ENCODE data around the gene CLDN2. TPM values are rescaled to one million over a fixed set of nuclear protein-coding genes. Genes with fewer than 3 reads are reported as not detected.

The CLDN2 gene
- total RNA-seq, 1 experiment from 2014 or later = not detected

DNA sequence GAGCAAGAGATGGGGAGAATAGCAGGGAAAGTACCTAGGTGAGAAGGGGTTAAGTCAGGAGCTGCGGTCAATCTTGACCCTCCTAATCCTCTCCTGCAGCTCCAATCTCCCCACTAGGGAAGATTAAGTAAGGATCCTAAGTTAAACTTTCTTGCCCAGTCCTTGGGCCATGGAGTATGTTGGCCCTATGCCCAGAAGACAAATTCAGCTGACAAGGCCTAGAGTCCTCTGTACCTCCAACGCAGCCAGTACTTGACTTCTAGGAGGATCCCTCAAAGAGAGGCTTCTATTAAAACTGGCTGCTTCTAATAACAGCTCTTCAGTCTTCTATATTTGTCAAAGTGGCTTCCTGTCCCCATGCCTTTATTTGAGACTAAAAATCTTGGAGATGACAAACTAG is 1.4 kb downstream of the CLDN2 start:
- no peak for DNase-seq (ENCODE audit: low read depth)

DNA sequence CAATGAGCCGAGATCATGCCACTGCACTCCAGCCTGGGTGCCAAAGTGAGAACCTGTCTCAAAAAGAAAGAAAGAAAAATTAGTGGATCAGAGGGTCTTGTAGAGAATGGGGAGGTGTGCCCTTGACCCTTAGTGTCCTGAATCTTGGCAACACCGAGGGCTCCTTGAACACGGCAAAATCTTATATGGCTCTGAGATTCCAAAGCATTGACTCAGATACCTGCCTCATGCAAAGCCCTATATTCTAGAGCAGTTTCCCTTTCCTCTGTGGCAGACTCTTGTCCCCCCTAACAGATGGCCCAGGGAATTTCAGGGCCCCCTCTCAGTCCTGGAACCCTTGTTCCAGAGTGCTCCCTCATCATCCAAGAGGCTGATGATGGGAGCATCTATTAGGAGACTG is 6.8 kb downstream of the CLDN2 start:
- DNase-seq (ENCODE audit: low read depth) = no peak

DNA sequence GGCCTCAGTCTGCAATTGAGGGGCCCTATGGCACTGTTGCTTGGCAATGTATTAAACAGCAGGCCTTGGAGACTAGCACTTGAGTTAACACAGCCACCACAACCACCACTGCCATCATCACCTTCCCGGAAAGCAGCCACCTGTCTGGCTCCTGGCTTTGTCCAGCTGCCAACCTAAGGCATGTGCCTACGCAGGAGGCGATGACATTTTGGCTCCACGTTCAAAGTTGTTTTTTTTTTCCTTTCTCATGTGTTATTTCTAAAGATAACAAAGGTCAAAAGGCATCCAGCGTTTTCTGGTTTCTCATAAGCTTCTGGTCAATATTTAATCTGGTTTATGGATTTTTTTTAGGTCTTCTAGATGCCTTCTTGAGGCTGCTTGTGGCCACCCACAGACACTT is 7.5 kb downstream of the CLDN2 start:
- no peak for DNase-seq (ENCODE audit: low read depth)

DNA sequence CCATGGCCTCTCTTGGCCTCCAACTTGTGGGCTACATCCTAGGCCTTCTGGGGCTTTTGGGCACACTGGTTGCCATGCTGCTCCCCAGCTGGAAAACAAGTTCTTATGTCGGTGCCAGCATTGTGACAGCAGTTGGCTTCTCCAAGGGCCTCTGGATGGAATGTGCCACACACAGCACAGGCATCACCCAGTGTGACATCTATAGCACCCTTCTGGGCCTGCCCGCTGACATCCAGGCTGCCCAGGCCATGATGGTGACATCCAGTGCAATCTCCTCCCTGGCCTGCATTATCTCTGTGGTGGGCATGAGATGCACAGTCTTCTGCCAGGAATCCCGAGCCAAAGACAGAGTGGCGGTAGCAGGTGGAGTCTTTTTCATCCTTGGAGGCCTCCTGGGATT is 8.0 kb downstream of the CLDN2 start:
- no peak for DNase-seq (ENCODE audit: low read depth)

DNA sequence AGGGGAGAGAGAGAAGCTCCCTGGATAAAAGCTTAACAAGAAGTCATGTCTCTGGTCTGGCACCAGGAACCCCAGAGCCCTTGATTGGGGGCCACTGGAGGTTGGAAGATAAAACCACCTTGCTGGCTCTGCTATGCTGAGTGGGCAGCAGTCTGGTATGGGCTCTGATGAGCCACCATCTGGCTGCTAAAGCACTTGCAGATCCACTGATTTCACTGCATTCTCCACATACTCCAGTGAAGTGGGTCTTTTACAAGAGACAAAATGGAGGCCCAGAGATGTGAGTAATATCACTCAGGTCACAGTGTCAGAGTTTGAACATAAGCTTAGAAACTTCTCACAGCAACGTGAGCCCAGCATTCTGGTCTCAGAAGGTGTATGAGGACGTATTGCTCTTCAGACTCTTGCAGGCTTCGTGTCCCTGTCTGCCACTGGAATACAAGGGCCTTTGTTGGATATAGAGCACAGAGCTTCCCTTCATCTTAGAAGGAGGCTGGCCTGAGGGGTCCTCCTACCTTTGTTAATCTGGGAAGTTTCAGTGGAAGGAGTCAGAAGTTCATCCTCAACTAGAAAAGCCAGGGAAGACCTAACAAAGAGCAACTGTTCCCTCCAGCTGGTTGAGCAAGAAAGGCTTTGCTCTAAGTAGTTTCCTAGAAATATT is 11.8 kb downstream of the CLDN2 start:
- no peak for DNase-seq (ENCODE audit: low read depth)

DNA sequence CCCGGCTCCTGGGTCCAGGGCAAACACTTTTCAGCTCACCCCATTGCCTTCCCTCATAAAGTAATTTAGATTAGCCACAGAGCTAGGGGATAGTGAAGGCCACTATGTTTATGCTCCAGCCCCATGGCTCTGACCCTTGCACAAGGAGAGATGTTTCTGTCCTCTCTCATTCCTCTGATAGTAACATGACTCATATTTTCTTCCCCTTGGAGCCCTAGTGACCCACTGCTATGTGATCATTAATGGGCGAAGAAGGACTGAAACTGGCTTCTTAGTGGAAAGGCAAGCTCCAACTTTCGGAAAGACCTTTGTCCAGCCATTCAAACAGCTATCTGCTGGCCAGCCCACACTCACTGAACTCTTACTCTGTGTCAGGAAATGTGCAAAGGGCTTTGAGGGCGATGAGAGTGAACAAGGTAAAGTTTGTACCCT is 12.3 kb downstream of the CLDN2 start:
- DNase-seq (ENCODE audit: low read depth) = no peak

DNA sequence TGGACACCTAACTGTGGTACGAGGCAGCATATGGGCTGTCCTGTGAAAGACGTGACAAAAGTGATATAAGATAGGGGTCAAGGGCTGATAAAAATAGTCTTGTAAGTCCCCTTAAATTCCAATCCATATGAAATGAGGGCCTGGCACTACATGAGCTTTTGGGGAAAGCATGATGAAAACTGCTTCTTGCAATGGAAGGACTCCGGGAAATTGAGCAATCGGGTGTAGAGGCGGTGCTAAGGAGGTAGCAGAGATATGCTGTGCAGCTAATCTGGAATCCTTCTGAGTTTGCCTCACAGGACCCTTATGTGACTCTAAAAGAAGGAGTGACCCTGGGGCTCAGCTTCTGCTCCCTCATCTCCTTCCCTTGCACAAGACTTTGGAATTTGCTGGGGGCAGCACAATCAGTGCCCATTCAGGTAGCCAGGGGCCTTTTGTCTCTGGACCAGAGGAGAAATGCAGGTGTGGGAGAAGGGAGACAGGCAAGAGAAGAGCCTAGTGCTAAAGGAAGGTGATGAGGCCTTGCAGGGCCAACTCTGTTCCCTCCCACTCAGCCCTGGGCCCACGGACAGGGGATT is 12.8 kb downstream of the CLDN2 start:
- no peak for DNase-seq (ENCODE audit: low read depth)

DNA sequence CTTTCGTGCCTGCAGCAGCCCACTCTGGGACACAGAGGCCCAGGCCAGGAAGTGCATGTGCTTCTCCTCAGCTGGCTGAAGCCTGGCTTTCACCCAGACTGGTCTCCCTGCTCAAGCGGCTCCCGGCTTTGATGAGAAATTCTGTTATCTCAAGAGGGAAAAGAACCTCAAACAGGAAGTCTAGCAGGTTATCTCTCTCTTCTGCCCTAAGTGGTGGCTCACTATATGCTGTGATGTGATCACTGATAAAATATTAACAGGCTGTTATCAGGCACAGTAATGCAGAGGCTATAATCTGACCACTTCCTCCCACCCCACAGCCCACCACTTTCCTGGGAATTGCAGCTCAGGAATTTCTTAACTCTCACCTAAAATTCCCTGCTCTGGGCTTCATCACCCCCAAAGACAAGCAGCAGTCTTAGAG is 13.3 kb downstream of the CLDN2 start:
- DNase-seq (ENCODE audit: low read depth) = peak; percentile 39

DNA sequence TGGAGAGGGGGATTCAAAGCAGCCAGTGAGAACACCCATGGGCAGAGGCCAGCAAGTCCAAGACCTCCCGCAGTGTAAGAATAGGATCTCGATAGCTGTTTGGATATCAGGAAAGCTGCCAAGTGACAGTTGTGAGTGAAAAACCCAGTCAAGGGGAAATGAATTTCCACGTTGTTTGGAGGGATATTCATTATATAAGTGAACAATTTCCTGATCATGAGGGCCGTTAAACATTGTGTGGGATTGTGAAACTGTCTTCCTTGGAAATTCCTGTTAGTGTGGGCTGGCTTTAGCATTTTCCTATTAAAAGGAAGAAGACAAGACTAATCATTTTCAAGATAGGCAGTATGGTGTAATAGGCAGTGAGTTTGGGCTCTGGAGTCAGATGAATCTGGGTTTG is 15.0 kb downstream of the CLDN2 start:
- no peak for DNase-seq (ENCODE audit: low read depth)

DNA sequence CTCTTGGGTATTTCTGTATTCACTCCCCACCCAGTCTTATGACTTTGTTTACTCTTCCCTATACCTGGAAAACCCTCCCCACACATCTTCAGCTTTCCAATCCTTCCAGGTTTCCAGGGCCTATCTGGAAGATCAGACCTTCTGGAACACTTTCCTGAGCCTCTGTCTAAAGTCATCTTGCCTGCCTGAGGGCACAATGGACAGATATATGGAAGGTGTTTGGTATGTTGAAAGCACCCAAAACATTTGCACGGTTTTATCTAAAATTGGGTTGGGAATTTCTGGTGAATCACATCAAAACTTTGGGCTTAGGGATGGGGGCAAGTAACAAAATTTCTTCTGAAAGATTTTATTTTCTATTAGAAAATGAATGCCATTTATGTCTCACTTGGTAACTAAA is 16.0 kb downstream of the CLDN2 start:
- no peak for DNase-seq (ENCODE audit: low read depth)

DNA sequence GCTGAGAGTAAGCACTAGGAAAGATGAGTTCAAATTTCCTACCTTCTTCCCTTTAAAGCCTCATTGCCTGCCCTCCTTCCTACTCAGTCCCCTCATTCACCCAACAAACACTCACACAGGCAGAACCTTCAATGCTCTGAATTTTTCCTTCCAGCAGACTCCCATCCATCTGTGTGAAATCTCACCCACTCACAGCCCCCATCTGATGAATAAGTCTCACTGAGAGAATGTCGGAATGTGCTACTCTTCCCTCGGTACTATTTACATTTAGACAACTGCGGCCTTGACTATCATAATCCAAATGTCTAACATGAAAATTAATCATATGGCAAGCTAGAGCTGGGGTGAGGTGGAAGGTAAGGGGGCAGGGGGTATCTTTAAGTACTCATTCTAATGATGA is 19.4 kb downstream of the CLDN2 start:
- no peak for DNase-seq (ENCODE audit: low read depth)

DNA sequence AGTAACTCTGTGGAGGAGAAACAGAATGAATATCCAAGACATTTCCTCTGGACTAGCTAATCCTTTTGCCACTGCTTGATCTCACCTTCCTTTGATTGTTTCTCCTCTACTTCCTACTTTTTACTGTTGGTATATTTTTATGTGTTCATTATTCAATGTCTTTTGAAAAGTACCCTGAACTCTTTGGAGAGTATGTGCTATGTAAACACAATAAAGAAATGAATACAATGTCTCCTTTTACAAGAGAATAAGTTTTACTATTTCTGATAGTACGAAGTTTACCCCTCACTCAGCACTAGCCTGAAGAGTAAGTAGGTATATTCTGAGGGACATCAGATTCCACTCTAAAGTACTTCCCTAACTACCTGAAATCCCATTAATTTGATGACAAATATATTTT is 19.9 kb downstream of the CLDN2 start:
- DNase-seq (ENCODE audit: low read depth) = no peak

DNA sequence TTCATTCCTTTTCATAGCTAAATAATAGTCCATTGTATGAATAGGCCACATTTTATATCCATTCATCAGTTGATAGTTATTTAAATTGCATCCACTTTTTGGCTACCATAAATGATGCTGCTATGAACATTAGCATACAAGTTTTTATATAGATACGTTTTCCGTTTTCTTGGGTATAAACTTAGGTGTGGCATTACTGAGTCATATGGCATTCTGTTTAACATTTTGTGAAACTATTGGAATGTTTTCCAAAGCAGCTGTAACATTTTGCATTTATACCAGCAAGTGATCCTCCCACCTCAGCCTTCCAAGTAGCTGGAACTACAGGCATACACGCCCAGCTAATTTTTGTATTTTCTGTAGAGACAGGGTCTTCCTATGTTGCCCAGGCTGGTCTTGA is 26.3 kb downstream of the CLDN2 start:
- DNase-seq (ENCODE audit: low read depth) = no peak

DNA sequence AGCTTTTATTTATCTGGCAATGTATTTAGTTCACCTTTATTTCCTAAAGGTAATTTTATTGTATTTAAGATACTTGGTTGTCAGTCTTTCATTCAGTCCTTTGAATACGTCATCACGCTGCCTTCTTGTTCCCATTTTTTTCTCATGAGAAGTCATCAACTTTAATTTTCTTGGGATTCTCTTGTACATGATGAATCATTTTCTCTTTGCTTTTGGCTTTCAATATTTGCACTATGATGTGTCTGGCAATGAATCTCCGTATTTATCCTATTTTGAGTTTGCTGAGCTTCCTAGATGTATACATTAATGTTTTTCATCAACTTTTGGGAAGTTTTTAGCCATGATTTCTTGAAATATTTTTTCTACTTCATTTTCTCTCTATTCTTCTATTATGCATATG is 28.4 kb downstream of the CLDN2 start:
- no peak for DNase-seq (ENCODE audit: low read depth)

DNA sequence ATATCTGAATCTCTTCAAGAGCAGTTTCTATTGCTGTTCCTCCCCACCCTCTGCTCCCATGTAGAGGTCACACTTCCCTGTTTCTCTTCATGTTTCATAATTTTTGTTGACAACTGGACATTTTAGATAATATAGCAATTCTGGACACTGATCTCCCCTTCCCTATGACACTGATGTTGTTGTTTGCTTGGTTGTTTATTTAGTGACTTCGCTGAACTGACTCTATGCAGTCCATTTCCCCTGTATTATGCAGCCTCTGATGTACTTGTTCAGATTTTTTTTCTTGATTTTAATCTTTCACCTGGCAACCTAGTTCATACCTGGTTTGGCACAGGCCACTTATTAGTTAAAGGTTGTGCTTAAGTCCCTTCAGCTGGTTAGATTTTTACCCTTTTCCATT is 29.2 kb downstream of the CLDN2 start:
- no peak for DNase-seq (ENCODE audit: low read depth)

DNA sequence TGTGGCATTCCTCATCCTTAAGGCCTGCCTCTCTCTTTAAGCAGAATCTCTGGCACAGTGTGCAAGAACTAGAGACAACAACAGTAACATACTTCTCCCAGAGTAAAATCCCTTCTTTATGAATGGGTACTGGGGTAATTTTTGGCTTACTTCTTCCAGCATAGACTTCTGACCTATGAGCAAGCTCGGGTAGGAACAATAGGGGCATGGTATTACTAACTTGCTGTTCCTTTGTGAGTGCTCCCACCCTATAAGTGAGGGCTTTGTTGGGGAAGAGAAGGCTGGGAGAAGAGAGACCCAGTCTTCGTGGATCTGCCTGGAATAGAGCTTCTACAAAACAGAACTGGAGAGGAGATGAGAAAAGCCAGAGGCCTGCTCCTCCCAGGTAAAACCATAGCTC is 30.2 kb downstream of the CLDN2 start:
- DNase-seq (ENCODE audit: low read depth) = no peak

DNA sequence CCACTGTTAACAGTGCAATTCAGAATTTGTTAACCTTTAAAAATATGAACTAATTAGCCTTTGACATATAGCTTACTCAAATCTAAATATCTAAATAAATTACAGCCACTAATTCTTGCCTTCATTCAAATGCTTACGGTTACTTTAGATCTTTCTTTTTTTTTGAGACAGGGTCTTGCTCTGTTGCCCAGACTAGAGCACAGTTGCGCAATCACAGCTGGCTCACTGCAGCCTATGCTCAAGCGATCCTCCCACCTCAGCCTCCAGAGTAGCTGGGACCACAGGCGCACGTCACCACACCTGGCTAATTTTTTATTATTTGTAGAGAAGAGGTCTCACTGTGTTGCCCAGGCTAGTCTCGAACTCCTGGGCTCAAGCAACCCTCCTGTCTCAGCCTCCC is 31.0 kb downstream of the CLDN2 start:
- no peak for DNase-seq (ENCODE audit: low read depth)

DNA sequence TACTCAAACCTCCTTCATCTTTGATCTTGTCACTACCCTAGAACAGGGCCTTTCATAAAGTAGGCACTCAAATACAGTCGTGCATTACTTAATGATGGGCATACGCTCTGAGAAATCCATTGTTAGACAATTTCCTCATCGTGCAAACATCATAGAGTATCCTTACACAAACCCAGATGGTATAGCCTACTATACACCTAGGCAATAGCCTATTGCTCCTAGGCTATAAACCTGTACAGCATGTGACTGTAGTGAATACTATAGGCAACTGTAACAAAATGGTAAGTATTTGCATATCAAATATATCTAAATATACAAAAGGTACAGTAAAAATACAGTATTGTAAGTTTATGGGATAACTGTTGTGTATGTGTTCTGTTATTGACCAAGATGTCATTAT is 31.9 kb downstream of the CLDN2 start:
- DNase-seq (ENCODE audit: low read depth) = no peak

DNA sequence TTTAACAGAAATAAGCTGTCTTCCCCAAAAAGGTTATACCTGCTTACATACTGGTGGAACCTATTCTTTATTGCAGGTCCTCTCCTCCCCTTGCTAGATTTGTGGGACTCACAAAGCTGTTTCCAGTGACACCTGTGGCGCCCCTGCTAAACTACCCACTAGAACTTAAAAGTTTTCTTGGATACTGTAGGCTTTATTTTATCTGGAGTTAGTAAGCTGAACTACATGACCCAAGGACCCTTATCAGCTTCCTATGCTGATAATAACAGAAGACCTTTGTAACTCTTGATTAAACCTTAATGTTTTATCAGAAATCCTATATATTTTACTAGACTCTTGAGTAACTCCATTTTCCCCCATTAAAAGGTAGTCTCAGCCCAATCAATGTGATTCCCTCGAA is 32.3 kb downstream of the CLDN2 start:
- no peak for DNase-seq (ENCODE audit: low read depth)

DNA sequence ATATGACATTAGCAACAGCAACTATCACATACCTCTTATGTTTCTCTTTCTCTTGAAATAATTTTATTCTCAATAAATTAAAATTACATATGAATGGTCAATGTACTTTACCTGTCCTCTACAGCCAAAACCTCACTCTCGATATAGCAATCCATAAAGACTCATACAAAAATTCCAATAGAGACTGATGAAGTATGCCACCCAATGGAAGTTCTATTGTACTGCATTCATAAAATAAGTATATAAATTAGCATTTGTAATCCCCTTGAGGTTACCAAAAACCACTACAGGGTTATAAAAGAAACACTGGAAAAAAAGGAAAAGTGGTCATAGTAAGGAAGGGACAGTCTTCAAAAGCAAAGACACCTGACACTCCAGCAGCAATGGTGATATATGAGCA is 32.8 kb downstream of the CLDN2 start:
- DNase-seq (ENCODE audit: low read depth) = no peak

DNA sequence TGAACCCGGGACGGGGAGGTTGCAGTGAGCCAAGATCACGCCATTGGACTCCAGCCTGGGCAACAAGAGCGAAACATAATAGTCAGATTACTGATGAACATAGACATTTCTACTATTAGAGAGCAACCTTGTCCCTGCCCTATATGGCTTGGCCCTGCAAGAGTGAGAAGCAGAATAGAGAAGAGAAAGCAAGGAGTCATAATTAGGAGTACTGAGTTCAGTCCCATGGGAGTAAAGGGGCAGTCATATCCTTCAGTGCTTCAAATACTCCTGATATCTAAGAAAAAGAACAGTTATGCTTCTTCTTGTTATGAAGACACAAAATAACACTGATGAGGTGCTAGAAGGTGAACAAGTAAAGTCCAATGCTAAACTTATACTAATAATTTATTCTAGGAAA is 33.8 kb downstream of the CLDN2 start:
- DNase-seq (ENCODE audit: low read depth) = no peak

DNA sequence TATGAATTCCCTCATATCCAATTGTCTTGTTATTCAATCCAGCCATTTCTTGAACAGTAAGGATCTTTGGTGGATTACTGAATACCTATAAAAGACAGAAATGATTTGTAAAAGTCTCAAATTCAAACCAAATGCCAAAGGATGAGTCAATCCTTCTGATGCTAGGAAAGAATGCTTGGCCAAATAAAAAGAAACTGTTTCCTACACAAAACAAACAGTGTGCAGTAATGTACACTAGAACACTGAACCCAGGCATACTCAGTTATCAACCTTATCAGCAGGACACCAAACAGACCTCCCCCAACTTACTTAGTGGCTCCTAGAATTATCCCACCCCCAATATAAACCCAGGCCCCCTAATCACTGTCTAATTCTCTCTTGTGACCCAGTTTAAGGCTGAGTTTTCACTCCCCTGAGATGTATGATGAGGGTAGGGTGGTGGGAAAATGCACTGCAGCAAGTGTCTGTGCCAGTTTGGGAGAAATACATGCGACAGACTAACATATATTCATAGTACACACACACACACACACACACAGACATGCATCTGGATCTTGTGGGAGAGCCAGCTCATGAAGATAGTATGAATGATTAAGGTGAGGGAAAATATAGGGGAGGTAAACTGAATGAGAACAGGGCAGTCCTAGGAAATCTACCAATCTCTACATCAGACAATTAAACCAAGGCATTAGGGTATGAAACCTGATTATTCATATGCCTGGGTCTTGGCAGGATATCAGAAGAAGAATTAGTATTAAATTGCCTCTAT is 35.0 kb downstream of the CLDN2 start:
- no peak for DNase-seq (ENCODE audit: low read depth)

DNA sequence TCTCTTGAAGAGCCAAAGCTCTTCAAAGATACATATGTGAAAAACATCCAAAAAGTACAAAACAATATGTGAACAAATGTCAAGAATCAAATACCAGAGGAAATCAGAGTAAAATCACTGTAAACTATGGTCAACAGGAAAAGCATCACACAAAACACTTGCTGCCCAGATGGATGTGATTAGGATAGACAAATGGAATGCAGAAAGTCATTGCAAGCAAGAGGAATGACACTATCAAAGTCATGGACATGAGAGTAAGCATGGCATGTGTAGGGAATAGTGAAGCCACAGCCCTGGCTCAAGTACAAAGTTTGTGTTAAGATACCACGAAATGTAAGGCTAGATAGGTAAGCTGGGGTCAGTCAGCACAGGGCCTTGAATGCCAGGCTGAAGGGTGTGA is 37.7 kb downstream of the CLDN2 start:
- no peak for DNase-seq (ENCODE audit: low read depth)

Measured in Daoy (cell line).